GM21717 (cell line): Measurements from ENCODE around the gene ZNF628.

ENCODE experiments used
- ATAC-seq: cut with Tn5 transposase; IDR thresholded peaks from one replicate; pipeline ENCODE4 v1.9.1; 2021; ENCODE audit warnings: mild to moderate bottlenecking, moderate library complexity; ENCODE audit not compliant: unreplicated experiment

The ZNF628 gene

DNA sequence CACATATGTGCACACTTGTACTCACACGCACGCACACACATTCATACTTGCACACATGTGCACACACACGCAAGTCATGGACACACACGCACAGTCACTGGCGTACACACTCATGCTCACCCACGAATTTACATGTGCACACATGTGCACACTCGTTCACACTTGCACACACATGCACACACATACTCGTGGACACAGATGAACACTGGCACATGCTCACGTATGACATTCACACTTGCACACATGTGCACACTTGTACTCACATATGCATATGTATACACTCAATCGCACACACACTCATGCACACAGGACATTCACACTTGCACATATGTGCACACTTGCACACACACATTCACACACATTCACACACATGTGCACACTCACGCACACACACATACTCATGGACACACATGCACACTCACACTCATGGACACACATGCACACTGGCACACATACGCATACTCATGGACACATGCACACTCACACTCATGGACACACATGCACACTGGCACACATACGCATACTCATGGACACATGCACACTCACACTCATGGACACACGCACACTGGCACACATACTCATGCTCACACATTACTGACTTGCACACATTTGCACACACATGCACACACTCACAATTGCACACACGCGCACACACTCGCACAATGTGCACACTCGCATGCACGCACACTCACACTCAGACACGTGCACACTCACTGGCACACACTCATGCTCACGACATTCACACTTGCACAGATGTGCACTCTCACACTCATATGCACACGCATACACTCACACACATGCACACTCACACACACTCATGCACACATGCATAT lies 51.0 kb downstream of the ZNF628 start:
- no peak for ATAC-seq

DNA sequence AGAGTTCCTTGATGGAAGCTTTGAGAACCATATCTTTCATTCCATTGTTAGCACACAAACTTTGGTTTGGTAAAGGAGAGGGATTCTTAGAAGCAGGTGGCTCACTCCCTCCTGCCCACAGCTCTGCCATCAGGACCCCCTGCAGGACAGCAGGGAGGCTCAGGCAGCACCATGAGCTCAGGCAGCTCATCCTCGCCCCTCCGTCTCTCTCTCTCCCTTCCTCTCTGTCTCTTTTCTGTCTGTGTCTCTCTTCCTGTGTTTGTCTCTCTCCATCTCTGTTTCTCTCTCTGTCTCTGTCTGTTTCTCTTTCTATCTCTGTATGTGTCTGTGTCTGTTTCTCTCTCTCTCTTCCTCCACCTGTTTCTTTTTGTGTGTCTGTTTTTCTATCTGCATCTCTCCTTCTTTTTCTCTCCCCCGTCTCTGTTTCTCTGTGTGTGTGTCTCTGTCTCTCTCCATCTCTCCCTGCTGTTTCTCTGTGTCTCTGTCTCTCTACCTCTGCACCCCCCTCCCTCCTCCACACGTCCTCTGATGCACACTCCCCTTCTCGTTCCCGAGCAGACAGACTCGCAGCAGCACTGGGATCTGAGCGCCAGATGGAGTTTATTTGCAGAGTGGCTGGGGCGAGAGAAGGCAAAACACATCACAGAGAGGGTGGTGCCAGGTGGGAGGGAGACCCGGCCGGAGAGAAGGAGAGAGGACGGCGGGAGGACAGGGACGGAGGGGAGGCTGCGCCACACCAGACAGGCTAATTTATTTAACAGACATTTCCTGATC lies 51.8 kb downstream of the ZNF628 start:
- ATAC-seq, result no peak

DNA sequence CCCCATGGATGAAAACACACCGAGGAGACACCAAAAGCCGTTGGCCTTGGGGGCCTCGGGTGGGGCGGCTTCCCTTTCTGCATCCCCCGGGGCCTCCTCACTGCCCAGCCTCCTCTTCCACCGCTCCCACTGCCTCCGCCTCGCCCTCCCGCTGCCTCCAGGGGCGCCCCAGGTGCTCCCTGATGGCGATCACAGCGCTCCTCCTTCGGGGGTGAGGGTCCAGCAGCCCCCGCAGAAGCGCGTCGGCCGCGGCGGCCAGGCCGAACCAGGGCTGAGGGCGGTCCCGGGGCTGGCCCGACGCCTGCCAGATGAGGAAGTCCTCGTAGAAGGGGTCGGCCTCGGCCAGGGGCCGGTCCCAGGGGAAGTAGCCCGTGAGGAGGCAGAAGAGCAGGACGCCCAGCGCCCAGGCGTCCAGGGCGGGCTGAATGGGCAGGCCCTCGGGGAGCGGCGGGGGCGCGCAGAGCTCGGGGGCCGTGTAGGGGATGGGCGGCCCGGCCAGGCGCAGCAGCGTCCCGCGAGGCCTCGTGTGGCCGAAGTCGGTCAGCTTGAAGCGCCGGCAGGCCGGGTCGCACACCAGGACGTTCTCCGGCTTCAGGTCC lies 53.3 kb downstream of the ZNF628 start:
- ATAC-seq, result no peak

DNA sequence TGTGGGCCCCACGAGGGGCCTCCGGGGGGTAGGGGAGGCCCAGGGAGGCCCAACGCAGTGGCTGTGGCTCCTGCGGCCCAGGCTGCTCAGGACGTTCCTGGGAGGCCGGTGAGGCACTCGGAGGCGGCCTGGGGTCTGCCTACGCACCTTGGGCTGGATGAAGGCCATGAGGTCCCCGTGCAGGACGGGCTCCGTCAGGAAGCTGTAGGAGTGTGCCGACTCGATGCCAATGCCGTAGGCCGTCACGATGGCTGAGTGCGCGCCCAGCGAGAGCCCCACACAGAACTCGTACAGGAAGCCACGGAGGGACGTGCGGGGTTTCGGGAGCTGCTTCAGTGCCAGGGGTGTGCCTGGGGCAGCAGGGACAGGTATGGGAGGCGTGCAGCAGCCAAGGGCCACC lies 54.6 kb downstream of the ZNF628 start:
- no peak for ATAC-seq
